Measurements from ENCODE around the gene SLC39A10. TPM values are rescaled to one million over a fixed set of nuclear protein-coding genes. Genes with fewer than 3 reads are reported as not detected.

The SLC39A10 gene
- polyA plus RNA-seq, 1 of the 3 experiments (the other 2 are of a cell fraction), result 12.3 TPM

GRCh38 chr2:195741191-195741590 lies 84.2 kb downstream of the SLC39A10 start:
- TF ChIP-seq RFX5 (IDR thresholded peaks at IDR 0.05; ENCODE audit: low read length), result no peak
- no peak for TF ChIP-seq GATA2 (CRISPR knock-in tag; IDR thresholded peaks at IDR 0.05)
- TF ChIP-seq, protein P1, sequence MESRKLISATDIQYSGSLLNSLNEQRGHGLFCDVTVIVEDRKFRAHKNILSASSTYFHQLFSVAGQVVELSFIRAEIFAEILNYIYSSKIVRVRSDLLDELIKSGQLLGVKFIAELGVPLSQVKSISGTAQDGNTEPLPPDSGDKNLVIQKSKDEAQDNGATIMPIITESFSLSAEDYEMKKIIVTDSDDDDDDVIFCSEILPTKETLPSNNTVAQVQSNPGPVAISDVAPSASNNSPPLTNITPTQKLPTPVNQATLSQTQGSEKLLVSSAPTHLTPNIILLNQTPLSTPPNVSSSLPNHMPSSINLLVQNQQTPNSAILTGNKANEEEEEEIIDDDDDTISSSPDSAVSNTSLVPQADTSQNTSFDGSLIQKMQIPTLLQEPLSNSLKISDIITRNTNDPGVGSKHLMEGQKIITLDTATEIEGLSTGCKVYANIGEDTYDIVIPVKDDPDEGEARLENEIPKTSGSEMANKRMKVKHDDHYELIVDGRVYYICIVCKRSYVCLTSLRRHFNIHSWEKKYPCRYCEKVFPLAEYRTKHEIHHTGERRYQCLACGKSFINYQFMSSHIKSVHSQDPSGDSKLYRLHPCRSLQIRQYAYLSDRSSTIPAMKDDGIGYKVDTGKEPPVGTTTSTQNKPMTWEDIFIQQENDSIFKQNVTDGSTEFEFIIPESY (IDR thresholded peaks at IDR 0.05; ENCODE audit: borderline replicate concordance, low read depth), result no peak
- TF ChIP-seq, protein P2, sequence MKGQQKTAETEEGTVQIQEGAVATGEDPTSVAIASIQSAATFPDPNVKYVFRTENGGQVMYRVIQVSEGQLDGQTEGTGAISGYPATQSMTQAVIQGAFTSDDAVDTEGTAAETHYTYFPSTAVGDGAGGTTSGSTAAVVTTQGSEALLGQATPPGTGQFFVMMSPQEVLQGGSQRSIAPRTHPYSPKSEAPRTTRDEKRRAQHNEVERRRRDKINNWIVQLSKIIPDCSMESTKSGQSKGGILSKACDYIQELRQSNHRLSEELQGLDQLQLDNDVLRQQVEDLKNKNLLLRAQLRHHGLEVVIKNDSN (IDR thresholded peaks at IDR 0.05; ENCODE audit: borderline replicate concordance, low read depth), result no peak
- no peak for TF ChIP-seq RCOR1 (IDR thresholded peaks at IDR 0.05; ENCODE audit: low read length)
- no peak for TF ChIP-seq TCF12 (IDR thresholded peaks at IDR 0.05)
- Histone ChIP-seq H3K36me3 (replicated peaks in 1 of 2; ENCODE audit: control insufficient read depth in 1 of 2, insufficient read depth in 2 of 2, low read length in 1 of 2) (peaks cover 4 to 7% of the 10 kb centered on the region in 2 experiments), H3K9me3 (no peaks in the 10 kb centered on the region), H3K4me1 (ENCODE audit: control insufficient read depth in 1 of 2, insufficient read depth in 2 of 2, low read depth in 1 of 2, low read length in 1 of 2) (0 out of 4 replicates have a peak, but pooled peaks cover 0 to 6% of the 10 kb centered on the region in 2 experiments), H3K79me2 (ENCODE audit: insufficient read depth) (no peaks in the 10 kb centered on the region), H3K4me3 (ENCODE audit: low read depth in 2 of 2, low read length in 1 of 2) (no peak overlapping the region), H3K4me2 (no peak overlapping the region), H2AFZ (ENCODE audit: low read depth) (no peak overlapping the region), H3K27ac (ENCODE audit: low read depth in 2 of 2, low read length in 1 of 2) (no peak overlapping the region), H3K9ac (no peak overlapping the region), H4K20me1 (ENCODE audit: insufficient read depth) (no peaks in the 10 kb centered on the region), H3F3A (replicated peaks; ENCODE audit: insufficient read depth) (peaks cover 10% of the 10 kb centered on the region), H3K27me3 (ENCODE audit: insufficient read depth) (no peaks in the 10 kb centered on the region), H3K9me2 (no peaks in the 10 kb centered on the region)
- CTCF ChIA-PET, result interaction anchor here (0.6 to 1.1 kb wide), 2 partner anchors 59 to 104 kb away, joined by 3 read pairs; no protein-coding TSS in a partner anchor
- WGBS (ENCODE audit: low lambda C conversion rate), result 100% methylated on average over 1 of the region's 1 CpG
- POLR2A ChIA-PET, result no interaction called here
- no peak for DNase-seq

DNA sequence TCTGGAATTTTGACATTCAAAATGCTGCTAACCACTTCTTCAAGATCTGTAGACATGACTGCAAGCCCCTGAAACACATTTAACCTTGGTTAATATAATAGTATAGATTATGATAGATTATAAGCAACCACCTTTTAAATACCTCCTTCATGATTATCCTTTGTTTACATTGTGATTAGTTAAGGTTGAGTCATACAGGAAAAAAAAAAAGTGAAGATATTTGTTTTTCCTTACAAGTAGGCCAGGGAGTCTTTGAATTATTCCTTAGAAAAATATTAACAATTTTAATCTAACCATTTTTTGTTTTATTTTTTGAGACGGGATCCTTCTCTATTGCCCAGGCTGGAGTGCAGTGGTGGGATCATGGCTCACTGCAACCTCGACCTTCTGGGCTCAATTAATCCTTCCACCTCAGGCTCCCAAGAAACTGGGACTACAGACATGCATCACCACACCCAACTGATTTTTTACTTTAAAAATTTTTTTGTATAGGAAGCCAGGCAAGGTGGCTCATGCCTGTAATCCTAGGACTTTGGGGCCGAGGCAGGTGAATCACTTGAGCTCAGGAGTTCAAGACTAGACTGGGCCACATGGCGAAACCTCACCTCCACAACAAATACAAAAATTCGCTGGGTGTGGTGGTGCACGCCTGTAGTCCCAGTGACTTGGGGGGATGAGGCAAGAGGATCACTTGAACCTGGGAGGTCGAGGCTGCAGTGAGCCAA lies 99.4 kb downstream of the SLC39A10 start:
- Histone ChIP-seq H3K4me2 (no peak overlapping the region), H3K4me3 (ENCODE audit: low read depth in 2 of 2, low read length in 1 of 2) (no peak overlapping the region), H3K27me3 (ENCODE audit: insufficient read depth) (no peaks in the 10 kb centered on the region), H3K4me1 (ENCODE audit: control insufficient read depth in 1 of 2, insufficient read depth in 2 of 2, low read depth in 1 of 2, low read length in 1 of 2) (no peaks in the 10 kb centered on the region), H4K20me1 (ENCODE audit: insufficient read depth) (no peaks in the 10 kb centered on the region), H3K79me2 (ENCODE audit: insufficient read depth) (no peaks in the 10 kb centered on the region), H3K36me3 (replicated peaks in 1 of 2; ENCODE audit: control insufficient read depth in 1 of 2, insufficient read depth in 2 of 2, low read length in 1 of 2) (no peaks in the 10 kb centered on the region), H3K9me2 (no peaks in the 10 kb centered on the region), H3K9ac (no peak overlapping the region), H2AFZ (ENCODE audit: low read depth) (no peak overlapping the region), H3K27ac (ENCODE audit: low read depth in 2 of 2, low read length in 1 of 2) (no peak overlapping the region), H3K9me3 (no peaks in the 10 kb centered on the region), H3F3A (replicated peaks; ENCODE audit: insufficient read depth) (peaks cover 5% of the 10 kb centered on the region)
- TF ChIP-seq MEF2A (IDR thresholded peaks at IDR 0.05; ENCODE audit: borderline replicate concordance, low read depth) (no peak), FOSL2 (IDR thresholded peaks at IDR 0.05; ENCODE audit: borderline replicate concordance, low read depth) (peak; percentile 7; the same call in 1 of the 2 replicates)
- POLR2A ChIA-PET, result no interaction called here
- DNase-seq, result no peak
- CTCF ChIA-PET, result no interaction called here
- 67% methylated on average over 7 of the region's 7 CpGs for whole genome bisulfite sequencing (ENCODE audit: low lambda C conversion rate)
